Activated CD8-positive, alpha-beta T cell treated with anti-CD3 and anti-CD28 coated beads, Interleukin-2, amount 10 ng/mL, durations not matched to agents 7 days and 5 days (primary cell): ENCODE results near the gene FOXO6. TPM values are rescaled to one million over a fixed set of nuclear protein-coding genes. Genes with fewer than 3 reads are reported as not detected.

Source experiments
- ATAC-seq: fragments of 150-1000 bp; cut with Tn5 transposase; one replicate; pipeline ENCODE4 v1.10.0; 2021; ENCODE audit warnings: moderate library complexity
- CTCF ChIA-PET: fragments of 350-600 bp; sonication (Branson Sonifier 250); formaldehyde crosslinking; loops from one replicate; lab custom pipeline; 2021; ENCODE audit warnings: antibody characterized with exemption; lab: Charles Lee
- POLR2A ChIA-PET: fragments of 350-600 bp; sonication (Branson Sonifier 250); formaldehyde crosslinking; loops from one replicate; lab custom pipeline; 2021; ENCODE audit warnings: antibody characterized with exemption; lab: Charles Lee
- DNase-seq: peaks from one replicate; pipeline ENCODE4 v3.0.0-alpha.2; 2020
- H3K27ac Mint-ChIP-seq: one replicate; pipeline ENCODE4 v1.8.0; 2021; ENCODE audit warnings: mild to moderate bottlenecking, mixed read lengths
- H3K27me3 Mint-ChIP-seq: one replicate; pipeline ENCODE4 v1.8.0; 2021; ENCODE audit warnings: low read depth, mixed read lengths
- H3K36me3 Mint-ChIP-seq: one replicate; pipeline ENCODE4 v1.8.0; 2021; ENCODE audit warnings: low read depth, mixed read lengths
- H3K4me1 Mint-ChIP-seq: one replicate; pipeline ENCODE4 v1.8.0; 2021; ENCODE audit warnings: low read depth, mixed read lengths
- H3K4me3 Mint-ChIP-seq: one replicate; pipeline ENCODE4 v1.8.0; 2021; ENCODE audit warnings: mild to moderate bottlenecking, mixed read lengths
- H3K9me3 Mint-ChIP-seq: one replicate; pipeline ENCODE4 v1.8.0; 2022; ENCODE audit warnings: mixed read lengths; ENCODE audit not compliant: insufficient read depth
- total RNA-seq, 2 experiments: library from RNA; stranded (reverse); gene quantifications; one replicate each; pipeline ENCODE4 v1.2.3, GENCODE V29; 2021

FOXO6 gene
- total RNA-seq, 2 experiments from 2014 or later = 0.24 to 0.31 TPM

DNA sequence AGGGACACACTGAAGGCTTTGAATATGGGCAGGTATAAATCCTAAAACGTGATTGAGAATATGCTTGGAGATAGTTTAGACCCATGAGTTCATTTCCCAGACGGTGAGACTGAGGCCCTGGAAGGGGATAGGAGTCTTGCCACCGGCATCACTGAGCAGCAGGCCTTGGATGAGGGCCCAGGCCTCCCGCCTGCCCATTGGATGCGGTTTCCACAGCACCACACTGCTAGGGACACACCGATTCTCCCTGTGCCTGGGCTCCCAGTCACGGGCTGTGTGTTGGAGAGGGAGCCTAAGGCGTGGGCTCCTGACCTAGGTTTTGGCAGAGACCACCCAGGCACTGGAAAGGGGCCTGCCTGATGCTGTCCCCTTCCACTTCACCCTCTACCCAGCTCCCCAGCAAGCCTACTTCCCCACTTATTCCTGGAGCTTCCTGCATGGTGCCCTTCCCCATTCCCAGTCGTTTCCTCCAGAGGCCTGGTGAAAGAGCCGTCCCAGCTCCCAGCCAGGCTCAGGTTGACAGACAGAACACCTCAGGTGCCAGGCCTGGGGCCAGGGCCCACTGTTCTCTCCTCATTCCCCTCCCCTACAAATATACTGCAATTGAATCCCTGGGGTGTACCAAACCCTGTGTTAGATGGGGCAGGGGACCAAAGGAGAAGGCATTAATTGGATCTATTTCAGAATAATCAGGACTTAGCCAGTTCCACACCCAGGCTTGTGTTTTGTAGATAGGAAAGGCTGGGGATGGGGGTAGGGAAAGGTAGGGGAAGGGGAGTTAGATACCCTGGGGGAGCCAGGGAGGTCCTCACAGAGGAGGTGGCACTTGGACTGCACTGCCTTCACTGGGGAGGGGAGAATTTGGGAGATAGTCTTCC, 3.4 kb downstream of the FOXO6 start:
- POLR2A ChIA-PET = no interaction called here
- Mint-ChIP-seq H3K4me1 (peaks cover 2% of the 10 kb centered on the region), H3K27me3 (peaks cover 58% of the 10 kb centered on the region), H3K4me3 (no peak overlapping the region), H3K36me3 (no peaks in the 10 kb centered on the region), H3K9me3 (no peaks in the 10 kb centered on the region), H3K27ac (no peak overlapping the region)
- DNase-seq = no peak
- ATAC-seq = no peak
- CTCF ChIA-PET = no interaction called here

DNA sequence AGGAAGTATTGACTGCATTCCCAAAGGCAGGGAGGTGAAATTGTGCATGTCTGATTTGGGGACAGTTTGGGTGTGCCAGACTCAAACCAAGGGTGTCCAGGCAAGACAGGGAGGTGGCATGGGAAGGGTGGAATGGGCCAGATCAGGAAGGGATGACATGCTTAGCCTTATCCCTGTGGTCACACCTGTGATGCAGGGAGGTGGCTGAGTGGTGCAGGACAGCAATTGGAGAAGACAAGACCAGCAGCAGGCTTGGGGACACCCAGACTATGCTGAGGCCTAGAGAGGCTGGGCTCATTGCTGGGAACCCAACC, 4.0 kb downstream of the FOXO6 start:
- H3K9me3 Mint-ChIP-seq = no peaks in the 10 kb centered on the region
- H3K27me3 Mint-ChIP-seq = peaks cover 55% of the 10 kb centered on the region
- ChIA-PET POLR2A (no interaction called here), CTCF (no interaction called here)
- DNase-seq (no peak), ATAC-seq (no peak)
- no peaks in the 10 kb centered on the region for H3K36me3 Mint-ChIP-seq
- H3K4me3 Mint-ChIP-seq = no peak overlapping the region
- H3K27ac Mint-ChIP-seq = no peak overlapping the region
- peaks cover 2% of the 10 kb centered on the region for H3K4me1 Mint-ChIP-seq

DNA sequence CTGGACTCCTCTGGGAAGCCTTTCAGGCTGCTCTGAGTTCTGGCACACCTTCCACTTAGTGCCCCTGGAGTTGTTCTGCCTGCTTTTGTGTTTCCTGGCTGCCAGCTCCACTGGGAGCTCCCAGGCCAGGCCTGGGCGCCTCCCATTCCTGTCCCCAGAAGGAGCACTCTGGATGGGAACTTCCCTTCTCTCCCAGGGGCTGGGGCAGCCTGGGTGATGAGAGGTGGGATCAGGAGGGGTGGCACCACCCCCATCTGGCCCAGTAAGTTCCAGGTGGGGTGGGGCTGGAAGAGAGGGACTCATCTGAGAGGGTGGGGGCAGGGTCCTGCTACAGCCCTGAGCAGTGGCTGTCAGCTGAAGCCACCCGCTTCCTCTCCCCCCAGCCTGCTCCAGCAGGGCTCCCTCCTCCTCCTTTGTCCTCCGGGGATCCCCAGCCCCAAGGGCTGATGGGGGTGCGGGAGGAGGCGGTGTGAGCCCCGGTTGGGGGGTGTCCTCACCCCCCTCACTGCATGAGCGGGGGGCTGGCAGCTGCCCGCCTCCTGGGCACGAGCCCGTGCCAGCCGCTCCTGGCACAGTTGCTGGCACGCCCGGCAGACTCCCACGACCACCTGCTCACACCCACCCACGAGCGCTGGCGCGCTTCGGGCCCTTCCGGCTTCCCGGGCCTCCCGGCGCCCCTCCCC, 4.7 kb downstream of the FOXO6 start:
- H3K27ac Mint-ChIP-seq = no peak overlapping the region
- DNase-seq (no peak), ATAC-seq (no peak)
- no peak overlapping the region for H3K4me3 Mint-ChIP-seq
- POLR2A ChIA-PET = no interaction called here
- CTCF ChIA-PET = interaction anchor here (0.9 kb wide), 1 partner anchor 16 kb away, joined by 3 read pairs; no protein-coding TSS in a partner anchor
- no peaks in the 10 kb centered on the region for H3K36me3 Mint-ChIP-seq
- peaks cover 2% of the 10 kb centered on the region for H3K4me1 Mint-ChIP-seq
- H3K27me3 Mint-ChIP-seq = peaks cover 55% of the 10 kb centered on the region
- no peaks in the 10 kb centered on the region for H3K9me3 Mint-ChIP-seq

DNA sequence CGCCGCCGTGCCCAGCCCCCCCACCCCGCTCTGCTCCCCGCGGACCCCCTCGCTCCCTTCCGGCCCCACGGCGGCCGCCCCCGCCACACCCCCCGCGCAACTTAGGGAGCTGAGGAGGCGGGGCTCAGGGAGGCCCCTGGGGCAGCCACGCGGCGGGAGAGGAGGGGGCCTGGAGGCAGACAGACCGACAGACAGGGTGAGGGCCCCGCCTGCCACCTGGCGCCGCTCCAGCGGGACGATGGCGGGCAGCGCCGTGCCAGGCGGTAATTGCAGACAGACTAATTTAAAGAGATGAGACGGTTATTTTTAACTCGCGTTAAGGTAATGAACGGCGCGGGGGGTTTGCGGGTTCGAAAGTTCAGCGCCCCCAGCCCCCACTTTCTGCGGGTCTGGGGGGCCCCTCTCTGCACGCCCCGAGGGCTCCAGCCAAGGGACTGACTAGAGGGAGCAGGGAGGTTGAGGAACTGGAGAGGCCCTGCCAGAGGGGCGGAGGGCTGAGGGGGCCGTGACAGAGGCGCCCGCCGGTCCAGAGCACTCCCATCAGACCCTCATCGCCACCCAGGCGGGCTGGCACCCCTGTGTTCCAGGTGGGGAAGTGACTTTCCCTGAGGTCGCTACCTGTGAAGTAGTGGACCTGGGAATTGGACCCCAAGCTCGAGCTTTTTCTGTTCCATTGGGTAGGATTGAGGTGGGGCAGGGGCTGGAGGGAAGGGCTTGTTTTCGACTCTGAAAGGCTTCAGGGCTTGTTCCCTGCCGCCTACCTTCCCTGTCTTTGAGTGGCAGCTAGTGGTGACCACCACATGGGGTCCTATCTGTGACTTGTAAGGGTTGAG, 5.4 kb downstream of the FOXO6 start:
- ATAC-seq (no peak), DNase-seq (no peak)
- CTCF ChIA-PET = interaction anchor here (0.9 kb wide), 1 partner anchor 15 kb away, joined by 3 read pairs; no protein-coding TSS in a partner anchor
- Mint-ChIP-seq H3K4me3 (peak overlapping the region; percentile 22), H3K27ac (no peak overlapping the region), H3K27me3 (peaks cover 55% of the 10 kb centered on the region), H3K4me1 (peaks cover 2% of the 10 kb centered on the region), H3K36me3 (no peaks in the 10 kb centered on the region), H3K9me3 (no peaks in the 10 kb centered on the region)
- POLR2A ChIA-PET = no interaction called here

DNA sequence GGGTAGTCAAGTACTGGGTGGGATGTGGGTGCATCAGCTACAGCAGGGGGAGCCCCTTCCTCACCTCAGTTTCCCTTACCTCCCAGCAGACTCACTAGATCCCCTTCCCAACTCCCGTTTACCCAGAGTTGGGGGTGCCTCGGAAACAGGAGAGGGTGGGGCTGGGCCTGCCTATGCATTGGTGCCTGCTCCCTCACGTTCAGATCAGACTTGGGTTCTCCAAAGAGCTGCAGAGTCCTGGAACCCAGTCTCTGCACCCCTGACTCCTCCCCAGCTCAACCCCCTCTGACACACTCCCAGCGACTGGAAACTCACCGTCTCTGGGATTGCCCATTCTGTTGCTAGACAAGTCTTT, 6.0 kb downstream of the FOXO6 start:
- Mint-ChIP-seq H3K9me3 (no peaks in the 10 kb centered on the region), H3K36me3 (no peaks in the 10 kb centered on the region), H3K4me1 (peaks cover 2% of the 10 kb centered on the region), H3K27me3 (peaks cover 55% of the 10 kb centered on the region), H3K27ac (no peak overlapping the region), H3K4me3 (no peak overlapping the region)
- ChIA-PET POLR2A (no interaction called here), CTCF (no interaction called here)
- DNase-seq (no peak), ATAC-seq (no peak)

DNA sequence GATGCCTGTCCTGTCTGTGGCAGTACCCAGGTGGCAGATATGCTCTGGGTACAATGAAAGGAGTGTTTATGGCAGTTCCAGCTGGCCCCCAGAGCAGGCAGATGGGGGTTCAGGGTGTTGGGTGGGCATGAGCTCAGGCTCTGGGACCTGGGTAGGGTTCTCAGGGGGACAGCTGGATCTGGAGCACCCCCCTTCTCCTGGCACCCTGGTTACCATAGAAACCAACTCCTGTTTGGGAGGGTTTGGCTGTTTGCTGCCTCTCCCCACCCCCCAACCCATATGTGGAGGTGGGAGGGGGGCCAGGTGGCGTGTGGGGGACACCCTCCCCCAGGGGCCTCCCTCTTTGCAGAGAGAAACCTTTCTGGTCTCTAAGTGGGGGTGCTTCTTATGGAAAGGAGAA, 7.1 kb downstream of the FOXO6 start:
- H3K9me3 Mint-ChIP-seq = no peaks in the 10 kb centered on the region
- no peak overlapping the region for H3K27ac Mint-ChIP-seq
- ATAC-seq (no peak), DNase-seq (no peak)
- H3K4me3 Mint-ChIP-seq = no peak overlapping the region
- H3K27me3 Mint-ChIP-seq = peaks cover 44% of the 10 kb centered on the region
- H3K4me1 Mint-ChIP-seq = peaks cover 2% of the 10 kb centered on the region
- CTCF ChIA-PET = no interaction called here
- POLR2A ChIA-PET = interaction anchor here (0.6 kb wide), 1 partner anchor 13 kb away, joined by 3 read pairs; no protein-coding TSS in a partner anchor
- H3K36me3 Mint-ChIP-seq = no peaks in the 10 kb centered on the region

DNA sequence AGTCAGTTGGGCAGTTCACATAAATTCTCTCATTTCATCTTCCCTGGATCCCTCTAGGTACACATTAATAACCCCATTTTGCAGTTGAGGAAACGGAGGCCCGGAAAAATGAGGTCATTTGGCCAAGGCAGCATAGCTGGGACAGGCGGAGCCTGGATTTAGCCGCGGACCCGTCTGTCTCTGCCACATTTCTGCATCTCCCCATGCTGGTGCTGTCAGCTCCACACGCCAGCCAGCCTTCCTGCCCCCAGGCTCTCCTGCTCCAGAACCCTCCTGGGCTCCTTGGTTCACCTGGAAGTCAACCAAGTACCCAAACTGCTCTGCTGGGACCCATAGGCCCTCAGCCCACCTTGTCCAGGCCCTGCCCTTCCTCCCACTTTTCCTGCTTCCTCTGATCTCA, 7.6 kb downstream of the FOXO6 start:
- Mint-ChIP-seq H3K36me3 (no peaks in the 10 kb centered on the region), H3K4me3 (no peak overlapping the region), H3K27me3 (peaks cover 39% of the 10 kb centered on the region), H3K9me3 (no peaks in the 10 kb centered on the region), H3K27ac (no peak overlapping the region), H3K4me1 (peaks cover 2% of the 10 kb centered on the region)
- ChIA-PET CTCF (no interaction called here), POLR2A (no interaction called here)
- DNase-seq (no peak), ATAC-seq (no peak)

DNA sequence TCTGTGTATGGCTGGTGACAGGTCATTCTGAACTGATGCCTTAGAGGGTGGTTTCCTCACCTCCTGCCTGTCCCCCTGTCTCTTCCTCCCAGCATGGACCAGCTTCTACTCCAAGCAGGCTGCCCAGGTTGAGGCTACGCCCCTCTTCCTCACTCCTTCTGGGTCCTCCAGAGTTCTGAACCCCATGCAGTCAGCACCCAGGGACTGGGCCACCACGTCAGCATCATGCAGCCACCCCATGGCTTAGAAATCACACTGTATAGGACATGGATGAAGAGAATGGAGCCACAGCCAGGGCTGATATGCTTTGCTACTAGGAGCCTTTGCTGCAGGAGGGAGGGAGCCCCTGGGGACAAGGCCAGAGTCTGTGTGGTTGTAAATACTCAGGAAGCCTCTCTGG, 8.3 kb downstream of the FOXO6 start:
- Mint-ChIP-seq H3K27me3 (peaks cover 34% of the 10 kb centered on the region), H3K27ac (no peak overlapping the region), H3K36me3 (no peaks in the 10 kb centered on the region), H3K4me3 (no peak overlapping the region), H3K4me1 (peaks cover 2% of the 10 kb centered on the region), H3K9me3 (no peaks in the 10 kb centered on the region)
- ChIA-PET POLR2A (interaction anchor here (0.6 kb wide), 1 partner anchor 9 kb away, joined by 4 read pairs; no protein-coding TSS in a partner anchor), CTCF (no interaction called here)
- no peak for ATAC-seq
- DNase-seq = no peak

DNA sequence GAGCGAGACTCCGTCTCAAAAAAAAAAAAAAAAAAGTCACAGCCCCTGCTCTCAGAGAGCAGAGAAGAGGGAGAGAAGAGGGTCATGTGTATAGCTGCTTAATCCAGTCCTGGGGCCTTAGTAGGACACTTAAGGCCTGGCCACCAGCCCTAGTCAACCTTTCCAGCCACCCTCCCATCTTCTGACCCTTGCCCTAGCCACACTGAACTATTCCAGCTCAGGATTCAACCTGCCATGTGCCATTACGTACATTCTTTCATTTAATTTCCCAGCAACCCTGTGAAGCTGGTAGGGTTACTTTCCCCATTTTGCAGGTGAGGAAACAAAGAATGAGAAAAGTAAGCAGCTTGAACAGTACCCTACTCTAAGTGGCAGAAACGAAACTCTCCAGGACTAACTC, 9.0 kb downstream of the FOXO6 start:
- POLR2A ChIA-PET = interaction anchor here (0.6 kb wide), 1 partner anchor 10 kb away, joined by 4 read pairs; no protein-coding TSS in a partner anchor
- H3K4me1 Mint-ChIP-seq = peaks cover 2% of the 10 kb centered on the region
- DNase-seq = no peak
- no peak overlapping the region for H3K4me3 Mint-ChIP-seq
- H3K27me3 Mint-ChIP-seq = peaks cover 27% of the 10 kb centered on the region
- no peaks in the 10 kb centered on the region for H3K9me3 Mint-ChIP-seq
- H3K27ac Mint-ChIP-seq = no peak overlapping the region
- H3K36me3 Mint-ChIP-seq = no peaks in the 10 kb centered on the region
- CTCF ChIA-PET = no interaction called here
- ATAC-seq = no peak

DNA sequence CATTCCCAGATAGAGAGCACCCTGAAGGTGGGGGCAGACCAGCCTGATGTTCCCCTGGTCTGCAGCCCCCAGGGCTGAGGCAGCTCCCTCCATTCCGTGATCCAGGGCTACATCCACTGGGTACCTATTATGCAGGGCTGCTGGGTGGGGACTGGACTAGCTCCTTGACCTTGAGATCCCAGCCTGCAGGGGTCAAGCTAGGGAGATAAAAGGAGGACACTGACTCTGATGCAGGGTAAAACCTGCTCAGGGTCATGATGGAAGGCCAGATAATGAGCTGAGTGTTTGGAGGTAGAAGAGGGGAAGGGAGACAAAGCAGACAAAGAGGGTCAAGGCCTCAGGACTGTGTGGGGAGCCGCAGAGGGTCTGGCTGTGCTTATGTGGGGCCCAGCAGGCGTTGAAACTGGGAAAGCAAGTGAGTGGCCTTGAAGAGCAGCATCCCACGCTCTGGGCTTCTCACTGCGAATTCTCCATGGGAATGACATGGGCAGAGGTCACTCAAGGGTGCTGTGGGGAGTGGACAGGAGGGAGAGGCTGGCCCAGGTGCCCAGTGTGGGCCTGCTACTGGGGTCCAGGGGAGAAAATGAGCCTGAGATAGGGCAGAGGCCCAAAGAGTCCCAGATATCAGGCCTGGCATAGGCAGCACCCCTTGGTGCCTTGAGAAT, 9.7 kb downstream of the FOXO6 start:
- no peak overlapping the region for H3K4me3 Mint-ChIP-seq
- H3K4me1 Mint-ChIP-seq = peaks cover 2% of the 10 kb centered on the region
- H3K27ac Mint-ChIP-seq = no peak overlapping the region
- POLR2A ChIA-PET = no interaction called here
- CTCF ChIA-PET = no interaction called here
- H3K27me3 Mint-ChIP-seq = peaks cover 27% of the 10 kb centered on the region
- no peak for DNase-seq
- ATAC-seq = no peak
- H3K36me3 Mint-ChIP-seq = no peaks in the 10 kb centered on the region
- H3K9me3 Mint-ChIP-seq = no peaks in the 10 kb centered on the region
